ENCODE measurements around the gene LBP.

- TF ChIP-seq CTCF (IDR thresholded peaks at IDR 0.05; ENCODE audit: poor library complexity, severe bottlenecking) = no peak
- TF ChIP-seq MXI1 (conservative IDR thresholded peaks at IDR 0.05; ENCODE audit: poor library complexity, severe bottlenecking) = no peak
- no peak for TF ChIP-seq TAF1 (IDR thresholded peaks at IDR 0.05; ENCODE audit: low read depth)
- TF ChIP-seq RAD21 (conservative IDR thresholded peaks at IDR 0.05) = no peak
- no peak for TF ChIP-seq EP300 (conservative IDR thresholded peaks at IDR 0.05; ENCODE audit: poor library complexity, severe bottlenecking)
- TF ChIP-seq EZH2 (IDR thresholded peaks at IDR 0.05; ENCODE audit: borderline replicate concordance, insufficient read depth, low read length, poor library complexity, severe bottlenecking) = no peak
Measured at GRCh38 chr20:38316341-38316740, 29.9 kb upstream of the LBP start.

Measured in neural cell (in vitro differentiated cells).